ENCODE measurements around the gene TCERG1L.

The TCERG1L gene

GRCh38 chr10:131253931-131254858, 57.3 kb downstream of the TCERG1L start:
- no peak overlapping the region for H3K4me2 ChIP-seq (ENCODE audit: low read length)
- H3K4me1 ChIP-seq (ENCODE audit: control insufficient read depth, insufficient read depth, low read length): no peaks in the 10 kb centered on the region
- no peak overlapping the region for H3K9ac ChIP-seq (ENCODE audit: low read depth, low read length)
- no peak overlapping the region for H3K4me3 ChIP-seq (ENCODE audit: low read length)
- H3K27me3 ChIP-seq (ENCODE audit: control insufficient read depth, insufficient read depth, low read length): no peaks in the 10 kb centered on the region
- no peaks in the 10 kb centered on the region for H3K36me3 ChIP-seq (ENCODE audit: insufficient read depth, low read length)
- H3K9me3 ChIP-seq (replicated peaks; ENCODE audit: low read length): peaks cover 36% of the 10 kb centered on the region

- H3K36me3 ChIP-seq (ENCODE audit: insufficient read depth, low read length): no peaks in the 10 kb centered on the region
- H3K9ac ChIP-seq (ENCODE audit: low read depth, low read length): no peak overlapping the region
- no peak overlapping the region for H3K4me3 ChIP-seq (ENCODE audit: low read length)
- H3K4me2 ChIP-seq (ENCODE audit: low read length): no peak overlapping the region
- peaks cover 45% of the 10 kb centered on the region for H3K9me3 ChIP-seq (replicated peaks; ENCODE audit: low read length)
- H3K27me3 ChIP-seq (ENCODE audit: control insufficient read depth, insufficient read depth, low read length): no peaks in the 10 kb centered on the region
- no peaks in the 10 kb centered on the region for H3K4me1 ChIP-seq (ENCODE audit: control insufficient read depth, insufficient read depth, low read length)
Observed at GRCh38 chr10:131252567-131253276, 58.8 kb downstream of the TCERG1L start.

- H3K9me3 ChIP-seq (replicated peaks; ENCODE audit: low read length): peaks cover 41% of the 10 kb centered on the region
- no peak overlapping the region for H3K4me3 ChIP-seq (ENCODE audit: low read length)
- no peaks in the 10 kb centered on the region for H3K36me3 ChIP-seq (ENCODE audit: insufficient read depth, low read length)
- no peaks in the 10 kb centered on the region for H3K4me1 ChIP-seq (ENCODE audit: control insufficient read depth, insufficient read depth, low read length)
- no peak overlapping the region for H3K4me2 ChIP-seq (ENCODE audit: low read length)
- no peaks in the 10 kb centered on the region for H3K27me3 ChIP-seq (ENCODE audit: control insufficient read depth, insufficient read depth, low read length)
- H3K9ac ChIP-seq (ENCODE audit: low read depth, low read length): no peak overlapping the region
Observed at GRCh38 chr10:131251146-131251541, 60.4 kb downstream of the TCERG1L start.

GRCh38 chr10:131250454-131251145, 60.9 kb downstream of the TCERG1L start:
- Histone ChIP-seq H3K36me3 (ENCODE audit: insufficient read depth, low read length) (no peaks in the 10 kb centered on the region), H3K4me3 (ENCODE audit: low read length) (no peak overlapping the region), H3K9ac (ENCODE audit: low read depth, low read length) (no peak overlapping the region), H3K4me2 (ENCODE audit: low read length) (no peak overlapping the region), H3K27me3 (ENCODE audit: control insufficient read depth, insufficient read depth, low read length) (no peaks in the 10 kb centered on the region), H3K9me3 (replicated peaks; ENCODE audit: low read length) (peaks cover 41% of the 10 kb centered on the region), H3K4me1 (ENCODE audit: control insufficient read depth, insufficient read depth, low read length) (no peaks in the 10 kb centered on the region)

GRCh38 chr10:131249955-131250344, 61.6 kb downstream of the TCERG1L start:
- Histone ChIP-seq H3K4me2 (ENCODE audit: low read length) (no peak overlapping the region), H3K4me3 (ENCODE audit: low read length) (no peak overlapping the region), H3K4me1 (ENCODE audit: control insufficient read depth, insufficient read depth, low read length) (no peaks in the 10 kb centered on the region), H3K36me3 (ENCODE audit: insufficient read depth, low read length) (no peaks in the 10 kb centered on the region), H3K9ac (ENCODE audit: low read depth, low read length) (no peak overlapping the region), H3K27me3 (ENCODE audit: control insufficient read depth, insufficient read depth, low read length) (no peaks in the 10 kb centered on the region), H3K9me3 (replicated peaks; ENCODE audit: low read length) (peaks cover 41% of the 10 kb centered on the region)

GRCh38 chr10:131249238-131249954, 62.1 kb downstream of the TCERG1L start:
- no peak overlapping the region for H3K9ac ChIP-seq (ENCODE audit: low read depth, low read length)
- no peaks in the 10 kb centered on the region for H3K4me1 ChIP-seq (ENCODE audit: control insufficient read depth, insufficient read depth, low read length)
- H3K9me3 ChIP-seq (replicated peaks; ENCODE audit: low read length): peaks cover 43% of the 10 kb centered on the region
- H3K4me2 ChIP-seq (ENCODE audit: low read length): no peak overlapping the region
- H3K27me3 ChIP-seq (ENCODE audit: control insufficient read depth, insufficient read depth, low read length): no peaks in the 10 kb centered on the region
- no peaks in the 10 kb centered on the region for H3K36me3 ChIP-seq (ENCODE audit: insufficient read depth, low read length)
- no peak overlapping the region for H3K4me3 ChIP-seq (ENCODE audit: low read length)

GRCh38 chr10:131248376-131249165, 63.0 kb downstream of the TCERG1L start:
- Histone ChIP-seq H3K4me3 (ENCODE audit: low read length) (no peak overlapping the region), H3K9me3 (replicated peaks; ENCODE audit: low read length) (peaks cover 42% of the 10 kb centered on the region), H3K4me2 (ENCODE audit: low read length) (no peak overlapping the region), H3K27me3 (ENCODE audit: control insufficient read depth, insufficient read depth, low read length) (no peaks in the 10 kb centered on the region), H3K9ac (ENCODE audit: low read depth, low read length) (no peak overlapping the region), H3K4me1 (ENCODE audit: control insufficient read depth, insufficient read depth, low read length) (no peaks in the 10 kb centered on the region), H3K36me3 (ENCODE audit: insufficient read depth, low read length) (no peaks in the 10 kb centered on the region)

- no peaks in the 10 kb centered on the region for H3K4me1 ChIP-seq (ENCODE audit: control insufficient read depth, insufficient read depth, low read length)
- no peak overlapping the region for H3K4me3 ChIP-seq (ENCODE audit: low read length)
- no peaks in the 10 kb centered on the region for H3K36me3 ChIP-seq (ENCODE audit: insufficient read depth, low read length)
Observed at GRCh38 chr10:131247873-131248272, 63.6 kb downstream of the TCERG1L start.

GRCh38 chr10:131246775-131247174, 64.7 kb downstream of the TCERG1L start:
- Histone ChIP-seq H3K4me1 (ENCODE audit: control insufficient read depth, insufficient read depth, low read length) (no peaks in the 10 kb centered on the region), H3K9me3 (replicated peaks; ENCODE audit: low read length) (peaks cover 32% of the 10 kb centered on the region), H3K4me2 (ENCODE audit: low read length) (no peak overlapping the region), H3K4me3 (ENCODE audit: low read length) (no peak overlapping the region), H3K9ac (ENCODE audit: low read depth, low read length) (no peak overlapping the region), H3K27me3 (ENCODE audit: control insufficient read depth, insufficient read depth, low read length) (no peaks in the 10 kb centered on the region), H3K36me3 (ENCODE audit: insufficient read depth, low read length) (no peaks in the 10 kb centered on the region)

More at GRCh38 chr10:131247873-131248272, 63.6 kb downstream of the TCERG1L start:
- H3K9me3 ChIP-seq (replicated peaks; ENCODE audit: low read length): peaks cover 41% of the 10 kb centered on the region
- H3K9ac ChIP-seq (ENCODE audit: low read depth, low read length): no peak overlapping the region
- H3K27me3 ChIP-seq (ENCODE audit: control insufficient read depth, insufficient read depth, low read length): no peaks in the 10 kb centered on the region
- no peak overlapping the region for H3K4me2 ChIP-seq (ENCODE audit: low read length)

- no peaks in the 10 kb centered on the region for H3K27me3 ChIP-seq (ENCODE audit: control insufficient read depth, insufficient read depth, low read length)
- H3K4me1 ChIP-seq (ENCODE audit: control insufficient read depth, insufficient read depth, low read length): no peaks in the 10 kb centered on the region
- no peaks in the 10 kb centered on the region for H3K36me3 ChIP-seq (ENCODE audit: insufficient read depth, low read length)
- peaks cover 34% of the 10 kb centered on the region for H3K9me3 ChIP-seq (replicated peaks; ENCODE audit: low read length)
- no peak overlapping the region for H3K4me2 ChIP-seq (ENCODE audit: low read length)
- no peak overlapping the region for H3K9ac ChIP-seq (ENCODE audit: low read depth, low read length)
- H3K4me3 ChIP-seq (ENCODE audit: low read length): no peak overlapping the region
Observed at GRCh38 chr10:131246089-131246488, 65.4 kb downstream of the TCERG1L start.
